B cell (primary cell): ENCODE results near the gene SYNE1. TPM values are rescaled to one million over a fixed set of nuclear protein-coding genes. Genes with fewer than 3 reads are reported as not detected.

Experiments used
- ATAC-seq: fragments of 200-7000 bp; cut with Tn5 transposase; one replicate; pipeline ENCODE4 v1.10.0; 2021; ENCODE audit warnings: low read depth, mild to moderate bottlenecking, moderate number of reproducible peaks, moderate library complexity
- CTCF ChIA-PET: fragments of 350-600 bp; sonication (Branson Sonifier 250); formaldehyde crosslinking; loops from one replicate; lab custom pipeline; 2021; ENCODE audit warnings: antibody characterized with exemption, inconsistent platforms; lab: Charles Lee
- POLR2A ChIA-PET: fragments of 350-600 bp; sonication (Branson Sonifier 250); formaldehyde crosslinking; loops from one replicate; lab custom pipeline; 2021; ENCODE audit warnings: antibody characterized with exemption; lab: Charles Lee
- DNase-seq: peaks from one replicate; pipeline ENCODE4 v3.0.0; 2013
- H2AFZ ChIP-seq: 2 replicates; pipeline ENCODE4 v1.6.1; 2012; ENCODE audit warnings: mild to moderate bottlenecking, low read depth, low read length; ENCODE audit not compliant: insufficient read depth, poor library complexity, severe bottlenecking
- H3K27ac ChIP-seq, 2 donors: 1 replicate in 1 of 2; 2 replicates in 1 of 2; pipeline ENCODE4 v1.5.1; 2012 to 2013; ENCODE audit warnings: low read length in 2 of 2, mild to moderate bottlenecking in 2 of 2, moderate library complexity in 1 of 2
- H3K27me3 ChIP-seq, 4 experiments: fragments of 200-600 bp in 1 of 4; sonication (generic) in 1 of 4; replicated peaks in 1 of 4; 1 replicate in 2 of 4; 2 replicates in 2 of 4; pipeline versions ENCODE4 v1.6.1 to v1.7.0; 2013 to 2016; ENCODE audit warnings: low read length in 3 of 4, mild to moderate bottlenecking in 2 of 4, mixed read lengths in 1 of 4, moderate library complexity in 1 of 4; ENCODE audit not compliant: insufficient read depth in 4 of 4, control insufficient read depth in 3 of 4; ENCODE audit errors: control extremely low read depth in 1 of 4
- H3K36me3 ChIP-seq, 2 experiments: replicated peaks in 1 of 2; 1 replicate in 1 of 2; 2 replicates in 1 of 2; pipeline versions ENCODE4 v1.6.1 to v1.7.1; 2013; ENCODE audit warnings: low read length in 1 of 2; ENCODE audit not compliant: insufficient read depth in 2 of 2, control insufficient read depth in 1 of 2; ENCODE audit errors: control extremely low read depth in 1 of 2, extremely low read depth in 1 of 2
- H3K4me1 ChIP-seq, 2 donors: fragments of 200-600 bp in 1 of 2; sonication (generic) in 1 of 2; 1 replicate in 1 of 2; 2 replicates in 1 of 2; pipeline versions ENCODE4 v1.5.1 to v1.6.1; 2013 to 2017; ENCODE audit warnings: low read length in 2 of 2; ENCODE audit not compliant: control insufficient read depth in 2 of 2, insufficient read depth in 2 of 2
- H3K4me2 ChIP-seq: replicated peaks from 2 replicates; pipeline ENCODE3; 2012; ENCODE audit warnings: mild to moderate bottlenecking, low read depth, low read length; ENCODE audit not compliant: poor library complexity, severe bottlenecking
- H3K4me3 ChIP-seq, 5 experiments: fragments of 200-600 bp in 1 of 5; sonication (generic) in 1 of 5; 1 replicate in 3 of 5; 2 replicates in 2 of 5; pipeline versions ENCODE4 v1.5.1 to v1.7.0; 2011 to 2016; ENCODE audit warnings: low read length in 4 of 5, mild to moderate bottlenecking in 4 of 5, low read depth in 2 of 5, control low read depth in 1 of 5, moderate library complexity in 1 of 5; ENCODE audit not compliant: insufficient read depth in 1 of 5; ENCODE audit errors: control extremely low read depth in 1 of 5, extremely low read depth in 1 of 5
- H3K79me2 ChIP-seq: fragments of 200-600 bp; sonication (generic); one replicate; pipeline ENCODE4 v1.6.0; 2016; ENCODE audit warnings: low read length; ENCODE audit not compliant: control insufficient read depth, insufficient read depth
- H3K9ac ChIP-seq: fragments of 200-600 bp; sonication (generic); 2 replicates; pipeline ENCODE4 v1.6.1; 2017; ENCODE audit warnings: mild to moderate bottlenecking, low read length, moderate library complexity
- H3K9me3 ChIP-seq, 3 donors: one replicate each; pipeline versions ENCODE4 v1.6.1 to v1.7.1; 2013; ENCODE audit warnings: low read length in 2 of 3; ENCODE audit not compliant: control insufficient read depth in 2 of 3, insufficient read depth in 1 of 3; ENCODE audit errors: control extremely low read depth in 1 of 3
- H4K20me1 ChIP-seq: 2 replicates; pipeline ENCODE4 v1.6.0; 2012; ENCODE audit warnings: mild to moderate bottlenecking, low read length; ENCODE audit not compliant: insufficient read depth, control insufficient read depth, poor library complexity, severe bottlenecking
- H3K27ac Mint-ChIP-seq: one replicate; pipeline ENCODE4 v1.8.0; 2021; ENCODE audit warnings: mixed read lengths
- H3K27me3 Mint-ChIP-seq: one replicate; pipeline ENCODE4 v1.8.0; 2021; ENCODE audit warnings: mixed read lengths
- H3K4me1 Mint-ChIP-seq: one replicate; pipeline ENCODE4 v1.8.0; 2021; ENCODE audit warnings: mixed read lengths
- H3K4me3 Mint-ChIP-seq: one replicate; pipeline ENCODE4 v1.8.0; 2021; ENCODE audit warnings: mixed read lengths
- H3K9me3 Mint-ChIP-seq: one replicate; pipeline ENCODE4 v1.8.0; 2022; ENCODE audit warnings: mixed read lengths; ENCODE audit not compliant: insufficient read depth
- EZH2 ChIP-seq: IDR thresholded peaks from 2 replicates; pipeline ENCODE4 v1.6.1; 2012; ENCODE audit warnings: borderline replicate concordance, low read depth, mild to moderate bottlenecking, moderate library complexity, low read length; ENCODE audit not compliant: insufficient read depth, poor library complexity, severe bottlenecking
- WGBS: methylation state at CpG from one replicate; pipeline ENCODE4 v1.1.5; 2013; ENCODE audit warnings: missing lambda C conversion rate; ENCODE audit not compliant: insufficient coverage; 5-methylcytosine and 5-hydroxymethylcytosine counted together
- intact Hi-C: fragments of 100-400 bp; cut with micrococcal nuclease; formaldehyde crosslinking; loops from one replicate; pipeline ENCODE4 v1.10.0; 2022
- polyA plus RNA-seq: library from polyadenylated mRNA; depleted of rRNA; stranded (reverse); fragments of >200 nt; gene quantifications from 2 replicates; pipeline ENCODE4 v1.2.3, GENCODE V29; 2012
- total RNA-seq, 2 donors: library from RNA; stranded (reverse); fragments of 120-200 nt in 1 of 2; gene quantifications; 1 replicate in 1 of 2; 2 replicates in 1 of 2; pipeline versions ENCODE4 v1.2.3 to v1.2.4, GENCODE V29; 2013 to 2022
- TF ChIP-seq, protein P1 (sequence below): fragments of 200-600 bp; IDR thresholded peaks from one replicate; pipeline ENCODE4 v1.8.0; 2022; ENCODE audit warnings: antibody characterized with exemption, mild to moderate bottlenecking

SYNE1 gene
- total and polyA plus RNA-seq, 2 donors (not counting 1 experiment from before 2014, with no cell fraction given): 49.2 to 108 TPM

DNA sequence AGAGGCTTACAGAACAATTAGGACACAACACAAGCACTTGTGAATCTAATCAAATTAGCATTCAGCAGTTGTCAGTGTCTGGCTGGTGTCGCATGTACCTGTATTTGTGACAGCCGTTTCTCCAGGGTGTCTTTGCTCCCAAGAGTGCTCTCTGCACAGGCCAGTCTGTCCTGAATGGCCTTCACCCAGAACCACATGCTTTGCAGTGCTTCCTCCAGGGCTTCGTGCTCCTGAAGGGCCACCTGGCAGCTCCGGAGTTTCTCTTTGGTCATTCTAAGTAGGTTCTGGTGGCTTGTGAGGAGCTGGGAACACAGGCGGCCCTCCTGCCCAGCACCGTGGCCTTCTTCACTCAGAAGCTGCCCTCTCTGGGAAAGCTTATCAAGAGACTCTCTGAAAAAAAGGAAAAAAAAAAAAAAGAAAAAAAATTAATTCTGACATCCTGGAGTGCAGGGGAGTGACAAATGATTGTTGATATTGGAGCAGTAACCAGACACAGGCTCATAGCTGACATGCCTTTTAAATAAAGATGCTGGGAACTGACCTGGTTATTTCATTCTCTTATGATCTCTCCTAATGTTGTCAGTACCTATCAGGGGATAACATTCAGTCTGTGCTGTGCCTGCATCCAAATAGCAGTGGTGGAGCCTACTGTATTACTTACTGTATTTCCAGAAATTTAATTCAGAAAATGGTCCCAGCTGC is 245.8 kb downstream of the SYNE1 start:
- H3K36me3 ChIP-seq: no peaks in the 10 kb centered on the region
- H3K4me3 ChIP-seq: no peak overlapping the region
- POLR2A ChIA-PET: no interaction called here
- WGBS: 89% methylated on average over 6 of the region's 6 CpGs
- no peak for ATAC-seq
- Mint-ChIP-seq H3K27me3 (peaks cover 10% of the 10 kb centered on the region), H3K27ac (no peak overlapping the region), H3K4me3 (no peak overlapping the region), H3K9me3 (no peaks in the 10 kb centered on the region), H3K4me1 (no peaks in the 10 kb centered on the region)
- CTCF ChIA-PET: no interaction called here
- intact Hi-C loops: no loop called here
- peaks cover 0 to 2% (median 0%) of the 10 kb centered on the region in 4 experiments for H3K27me3 ChIP-seq
- H3K9ac ChIP-seq: no peak overlapping the region
- H4K20me1 ChIP-seq: no peaks in the 10 kb centered on the region
- no peak overlapping the region for H3K27ac ChIP-seq
- no peaks in the 10 kb centered on the region for H3K9me3 ChIP-seq
- no peak for DNase-seq
- no peak for TF ChIP-seq EZH2
- TF ChIP-seq, protein P1, sequence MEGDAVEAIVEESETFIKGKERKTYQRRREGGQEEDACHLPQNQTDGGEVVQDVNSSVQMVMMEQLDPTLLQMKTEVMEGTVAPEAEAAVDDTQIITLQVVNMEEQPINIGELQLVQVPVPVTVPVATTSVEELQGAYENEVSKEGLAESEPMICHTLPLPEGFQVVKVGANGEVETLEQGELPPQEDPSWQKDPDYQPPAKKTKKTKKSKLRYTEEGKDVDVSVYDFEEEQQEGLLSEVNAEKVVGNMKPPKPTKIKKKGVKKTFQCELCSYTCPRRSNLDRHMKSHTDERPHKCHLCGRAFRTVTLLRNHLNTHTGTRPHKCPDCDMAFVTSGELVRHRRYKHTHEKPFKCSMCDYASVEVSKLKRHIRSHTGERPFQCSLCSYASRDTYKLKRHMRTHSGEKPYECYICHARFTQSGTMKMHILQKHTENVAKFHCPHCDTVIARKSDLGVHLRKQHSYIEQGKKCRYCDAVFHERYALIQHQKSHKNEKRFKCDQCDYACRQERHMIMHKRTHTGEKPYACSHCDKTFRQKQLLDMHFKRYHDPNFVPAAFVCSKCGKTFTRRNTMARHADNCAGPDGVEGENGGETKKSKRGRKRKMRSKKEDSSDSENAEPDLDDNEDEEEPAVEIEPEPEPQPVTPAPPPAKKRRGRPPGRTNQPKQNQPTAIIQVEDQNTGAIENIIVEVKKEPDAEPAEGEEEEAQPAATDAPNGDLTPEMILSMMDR: no peak
- H3K4me2 ChIP-seq: no peak overlapping the region
- H3K4me1 ChIP-seq: no peaks in the 10 kb centered on the region
- no peaks in the 10 kb centered on the region for H3K79me2 ChIP-seq
- H2AFZ ChIP-seq: no peak overlapping the region

DNA sequence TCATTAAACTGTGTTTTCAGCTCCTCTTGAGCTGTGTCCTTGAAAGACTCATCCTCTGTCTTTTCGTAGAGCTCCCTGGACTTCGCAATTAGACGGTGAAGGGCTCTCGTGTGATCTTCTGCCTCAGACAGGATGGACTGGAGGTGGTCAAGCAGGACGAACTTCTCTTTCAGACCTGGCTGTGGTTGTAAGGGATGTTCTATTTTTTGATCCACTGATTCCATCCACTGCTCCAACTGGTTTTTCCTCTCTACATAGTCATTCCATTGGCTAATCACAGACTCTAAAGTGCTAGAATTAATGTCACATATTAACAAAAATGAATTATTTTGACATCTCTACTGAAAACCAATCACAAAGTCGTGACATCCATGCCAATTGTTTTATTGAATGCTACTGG is 250.1 kb downstream of the SYNE1 start:
- Mint-ChIP-seq H3K4me3 (no peak overlapping the region), H3K9me3 (no peaks in the 10 kb centered on the region), H3K27me3 (peaks cover 16% of the 10 kb centered on the region), H3K4me1 (no peaks in the 10 kb centered on the region), H3K27ac (no peak overlapping the region)
- Histone ChIP-seq H3K9ac (no peak overlapping the region), H3K27ac (no peak overlapping the region), H3K4me2 (no peak overlapping the region), H3K27me3 (no peaks in the 10 kb centered on the region), H3K36me3 (no peaks in the 10 kb centered on the region), H2AFZ (no peak overlapping the region), H3K4me1 (no peaks in the 10 kb centered on the region), H3K79me2 (no peaks in the 10 kb centered on the region), H3K9me3 (no peaks in the 10 kb centered on the region), H4K20me1 (no peaks in the 10 kb centered on the region), H3K4me3 (no peak overlapping the region)
- WGBS: 96% methylated on average over 4 of the region's 6 CpGs
- POLR2A ChIA-PET: no interaction called here
- DNase-seq: no peak
- CTCF ChIA-PET: no interaction called here
- intact Hi-C loops: no loop called here
- ATAC-seq: no peak
- TF ChIP-seq, protein P1: no peak
- no peak for TF ChIP-seq EZH2
